ENCODE results near the gene CHST8. TPM values are rescaled to one million over a fixed set of nuclear protein-coding genes. Genes with fewer than 3 reads are reported as not detected.

The CHST8 gene
- total RNA-seq, 1 experiment from 2014 or later: 33.5 TPM

GRCh38 chr19:33811736-33812387, 190.1 kb downstream of the CHST8 start:
- no peaks in the 10 kb centered on the region for H3K27me3 Mint-ChIP-seq (ENCODE audit: low read depth)
- ChIA-PET POLR2A (interaction anchor here (0.7 kb wide), 3 partner anchors 378 to 1620 kb away, joined by 3 to 7 read pairs (median 4); no protein-coding TSS in a partner anchor), CTCF (interaction anchor here (1.0 to 1.6 kb wide), 2 partner anchors 17 to 34 kb away, joined by 4 read pairs; no protein-coding TSS in a partner anchor)
- H3K27ac Mint-ChIP-seq: no peak overlapping the region
- H3K36me3 Mint-ChIP-seq: peaks cover 21% of the 10 kb centered on the region
- H3K4me1 Mint-ChIP-seq: peaks cover 12% of the 10 kb centered on the region
- no peak for TF ChIP-seq JAZF1 (CRISPR knock-in tag; IDR thresholded peaks at IDR 0.05)
- TF ChIP-seq TP53 (CRISPR knock-in tag; IDR thresholded peaks at IDR 0.05): no peak
- H3K4me3 Mint-ChIP-seq: no peak overlapping the region
- ATAC-seq (no peak), DNase-seq (ENCODE audit: low spot score) (no peak)
- no peaks in the 10 kb centered on the region for H3K9me3 Mint-ChIP-seq

GRCh38 chr19:33812388-33813330, 190.9 kb downstream of the CHST8 start:
- CTCF ChIA-PET: interaction anchor here (1.6 kb wide), 2 partner anchors 15 to 18 kb away, joined by 4 to 5 read pairs; no protein-coding TSS in a partner anchor
- no peak for TF ChIP-seq ERG (CRISPR knock-in tag; IDR thresholded peaks at IDR 0.05)
- TF ChIP-seq RELA (CRISPR knock-in tag; IDR thresholded peaks at IDR 0.05; ENCODE audit: borderline replicate concordance): no peak
- TF ChIP-seq ZNF121 (CRISPR knock-in tag; IDR thresholded peaks at IDR 0.05): no peak
- no peak for TF ChIP-seq HMGXB4 (CRISPR knock-in tag; IDR thresholded peaks at IDR 0.05)
- no peak for TF ChIP-seq NFE2L1 (CRISPR knock-in tag; IDR thresholded peaks at IDR 0.05)
- TF ChIP-seq ZNF532 (CRISPR knock-in tag; IDR thresholded peaks at IDR 0.05; ENCODE audit: borderline replicate concordance): no peak
- TF ChIP-seq GTF2I (CRISPR knock-in tag; conservative IDR thresholded peaks at IDR 0.05): no peak
- TF ChIP-seq ZMAT4 (CRISPR knock-in tag; IDR thresholded peaks at IDR 0.05): no peak
- no peak for TF ChIP-seq CREM (CRISPR knock-in tag; IDR thresholded peaks at IDR 0.05)
- no peak for TF ChIP-seq AFF4 (CRISPR knock-in tag; IDR thresholded peaks at IDR 0.05; ENCODE audit: borderline replicate concordance)
- DNase-seq (ENCODE audit: low spot score) (no peak), ATAC-seq (no peak)
- Mint-ChIP-seq H3K9me3 (no peaks in the 10 kb centered on the region), H3K36me3 (peaks cover 13% of the 10 kb centered on the region), H3K4me3 (no peak overlapping the region), H3K4me1 (peaks cover 12% of the 10 kb centered on the region), H3K27me3 (ENCODE audit: low read depth) (no peaks in the 10 kb centered on the region), H3K27ac (no peak overlapping the region)
- POLR2A ChIA-PET: interaction anchor here (0.7 kb wide), 1 partner anchor 688 kb away, joined by 3 read pairs; no protein-coding TSS in a partner anchor

All from WTC11 (cell line).